Cardiac fibroblast (primary cell): ENCODE measurements around the gene ZCCHC7.
"Not testable (repeated sequence)": the region's sequence is repeated elsewhere in the genome, so short reads cannot be mapped to it uniquely, and the experiment has no call there.

Source experiments
- DNase-seq, 2 donors: peaks; one replicate each; pipeline versions ENCODE4 v3.0.0 to v3.0.0-alpha.2; 2010; ENCODE audit warnings: low read depth in 2 of 2
- H3K4me3 ChIP-seq, 2 donors: replicated peaks in 1 of 2; 1 replicate in 1 of 2; 2 replicates in 1 of 2; pipeline ENCODE4 v1.5.1; 2011; ENCODE audit warnings: low read depth in 2 of 2, low read length in 2 of 2, mild to moderate bottlenecking in 2 of 2, moderate library complexity in 1 of 2
- CTCF ChIP-seq: IDR thresholded peaks from one replicate; pipeline ENCODE4 v1.5.1; 2011; ENCODE audit warnings: low read depth, mild to moderate bottlenecking, low read length, inconsistent platforms

The ZCCHC7 gene

DNA sequence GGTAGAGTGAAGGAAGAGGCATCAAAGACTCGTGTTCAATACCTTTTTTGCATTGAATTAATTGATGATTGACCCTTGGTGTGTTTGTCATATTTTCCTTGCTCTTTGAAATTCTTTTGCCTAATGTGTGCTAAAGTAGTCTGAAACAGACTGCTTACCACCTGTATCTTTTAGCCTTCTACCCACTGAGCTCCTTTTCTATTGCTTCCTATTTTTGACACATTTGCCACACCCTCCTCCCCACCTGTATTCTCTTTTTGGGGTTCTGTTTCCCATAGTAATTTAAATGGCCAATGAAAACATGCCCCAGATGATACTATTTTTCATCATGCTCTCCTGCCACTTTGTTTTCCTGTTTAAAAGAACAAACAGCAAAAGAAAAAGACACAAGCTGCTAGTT is 78.5 kb downstream of the ZCCHC7 start:
- no peak for DNase-seq
- H3K4me3 ChIP-seq, result no peak overlapping the region
- no peak for TF ChIP-seq CTCF

DNA sequence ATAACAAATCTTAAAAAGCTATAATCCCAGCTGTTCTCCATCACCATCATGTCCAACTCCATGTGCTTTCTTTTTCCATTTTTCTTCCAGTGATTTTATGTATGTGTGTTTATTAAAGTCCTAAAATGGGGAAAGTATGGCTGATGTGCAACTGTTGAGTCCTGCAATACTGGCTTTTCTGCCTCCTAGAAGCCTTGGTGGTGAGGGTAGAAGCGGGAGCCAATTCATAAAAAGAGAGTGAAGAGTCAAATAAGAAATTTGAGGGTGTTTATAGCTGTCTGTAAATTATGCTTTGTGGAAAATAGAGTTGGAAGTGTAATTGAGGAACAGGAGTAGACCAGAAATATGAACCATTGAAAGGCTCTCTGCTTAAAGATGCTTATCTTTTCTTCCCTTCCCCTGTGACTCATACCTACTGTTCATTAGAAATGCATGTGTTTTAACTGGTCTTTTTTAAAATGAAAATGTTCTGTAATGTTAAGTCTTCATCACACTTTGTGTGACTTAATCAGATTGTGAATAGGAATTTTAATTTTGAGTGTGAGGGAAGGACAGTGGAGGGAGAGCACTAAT is 80.1 kb downstream of the ZCCHC7 start:
- no peak for TF ChIP-seq CTCF
- no peak overlapping the region for H3K4me3 ChIP-seq
- peak; percentile 33 to 54 for DNase-seq

- no peak for DNase-seq
- no peak for TF ChIP-seq CTCF
- no peak overlapping the region for H3K4me3 ChIP-seq
Observed at GRCh38 chr9:37201581-37201980, 81.2 kb downstream of the ZCCHC7 start.

DNA sequence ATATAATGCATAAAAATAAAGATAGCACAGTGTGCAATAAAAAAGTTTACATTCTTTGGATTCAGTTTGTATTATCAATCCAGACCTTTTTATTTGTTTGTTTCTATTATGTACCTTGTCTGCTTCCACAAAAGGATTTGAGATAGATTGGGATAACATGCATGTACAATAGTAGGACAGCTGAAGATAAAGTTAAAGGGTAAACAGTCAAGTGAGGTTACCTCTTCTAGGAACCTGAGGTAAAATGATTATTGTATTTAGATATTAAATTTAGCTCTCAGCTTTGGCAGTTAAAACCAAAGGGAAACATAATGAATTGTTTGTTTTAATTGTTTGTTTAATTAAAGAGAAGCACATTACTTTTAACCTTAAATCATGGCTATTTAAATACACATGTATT is 81.7 kb downstream of the ZCCHC7 start:
- no peak for DNase-seq
- no peak overlapping the region for H3K4me3 ChIP-seq
- no peak for TF ChIP-seq CTCF

DNA sequence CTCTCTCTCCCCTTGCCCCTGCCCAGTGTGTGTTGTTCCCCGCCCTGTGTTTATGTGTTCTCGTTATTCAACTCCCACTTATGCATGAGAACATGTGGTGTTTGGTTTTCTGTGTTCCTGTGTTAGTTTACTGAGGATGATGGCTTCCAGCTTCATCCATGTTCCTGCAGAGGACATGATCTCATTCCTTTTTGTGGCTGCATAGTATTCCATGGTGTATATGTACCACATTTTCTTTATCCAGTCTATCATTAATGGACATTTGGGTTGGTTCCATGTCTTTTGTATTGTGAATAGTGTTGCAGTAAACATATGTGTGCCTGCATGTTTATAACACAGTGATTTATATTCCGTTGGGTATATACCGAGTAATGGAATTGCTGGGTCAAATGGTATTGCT is 83.1 kb downstream of the ZCCHC7 start:
- not testable (repeated sequence) for DNase-seq

DNA sequence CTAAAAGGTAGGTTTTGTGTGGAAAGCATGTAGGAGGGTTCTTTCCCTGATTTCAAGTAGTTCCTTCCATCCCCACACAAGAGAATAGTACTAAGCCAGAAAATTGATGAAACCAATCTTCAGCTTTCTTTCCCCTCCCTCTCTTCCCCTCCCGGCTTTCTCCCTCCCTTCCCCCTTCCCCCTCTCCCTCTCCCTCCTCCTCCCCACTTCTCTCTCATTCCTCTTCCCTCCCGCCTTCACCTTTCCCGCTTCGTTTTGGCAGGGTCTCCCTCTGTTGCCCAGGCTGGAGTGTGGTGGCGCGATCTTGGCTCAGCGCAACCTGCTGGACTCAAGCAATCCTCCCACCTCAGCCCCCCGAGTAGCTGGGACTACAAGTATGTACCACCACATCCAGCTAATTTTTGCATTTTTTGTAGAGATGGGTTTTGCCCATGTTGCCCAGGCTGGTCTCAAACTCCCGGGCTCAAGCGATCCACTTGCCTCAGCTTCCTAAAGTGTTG is 85.8 kb downstream of the ZCCHC7 start:
- no peak overlapping the region for H3K4me3 ChIP-seq
- TF ChIP-seq CTCF, result no peak
- DNase-seq, result no peak

More for the DNA sequence above, 83.1 kb downstream of the ZCCHC7 start:
- not testable (repeated sequence) for H3K4me3 ChIP-seq

DNA sequence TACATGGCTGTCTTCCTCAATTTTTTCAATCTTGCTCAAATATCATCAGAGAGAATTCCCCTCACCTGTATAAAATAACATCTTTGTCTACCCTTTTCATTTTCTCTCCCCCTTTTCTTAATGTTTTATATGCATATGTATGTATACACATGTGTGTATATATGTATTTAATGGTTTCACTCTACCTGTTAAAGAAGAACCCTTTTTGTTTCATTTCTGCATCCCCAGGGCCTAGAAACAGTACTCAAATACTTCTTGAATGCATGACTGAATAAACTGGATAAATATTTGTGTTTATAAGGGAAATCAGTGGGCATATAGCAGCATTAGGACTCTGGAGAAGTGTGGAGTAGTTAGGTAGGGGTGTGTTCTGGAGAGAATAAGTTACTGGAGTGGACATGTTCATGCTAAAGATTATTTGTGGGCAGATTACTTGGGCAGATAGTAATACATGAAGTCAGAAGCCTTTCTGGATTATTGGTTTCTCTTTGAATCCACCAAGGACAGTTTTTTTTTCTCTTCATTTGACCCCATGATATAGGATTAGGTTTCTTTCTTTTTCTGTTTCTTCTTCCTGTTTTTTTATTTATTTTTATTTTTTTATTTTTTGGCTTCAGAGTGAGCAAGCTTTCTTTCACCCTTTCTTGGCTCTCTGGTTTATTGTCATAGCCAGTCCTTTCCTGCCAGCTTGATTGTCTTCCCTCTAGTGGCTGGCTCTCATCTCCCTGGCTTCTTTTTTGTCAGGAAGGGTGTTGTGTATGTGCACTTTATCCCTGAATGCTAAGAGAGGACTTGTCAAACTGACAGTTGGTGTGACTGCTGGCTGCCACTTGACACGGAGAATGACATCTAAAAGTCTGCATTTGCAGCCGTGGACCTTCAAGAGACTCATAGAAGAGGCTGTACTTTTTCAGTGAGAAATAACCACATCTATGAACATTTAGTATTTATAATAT is 89.3 kb downstream of the ZCCHC7 start:
- peak; percentile 18 to 21 for DNase-seq
- TF ChIP-seq CTCF, result peak; percentile 19
- no peak overlapping the region for H3K4me3 ChIP-seq
